ENCODE measurements around the gene RANBP3.

Gene RANBP3

GRCh38 chr19:5905114-5905778, 72.7 kb downstream of the RANBP3 start:
- DNase-seq (ENCODE audit: low read depth, low spot score), result no peak

DNA sequence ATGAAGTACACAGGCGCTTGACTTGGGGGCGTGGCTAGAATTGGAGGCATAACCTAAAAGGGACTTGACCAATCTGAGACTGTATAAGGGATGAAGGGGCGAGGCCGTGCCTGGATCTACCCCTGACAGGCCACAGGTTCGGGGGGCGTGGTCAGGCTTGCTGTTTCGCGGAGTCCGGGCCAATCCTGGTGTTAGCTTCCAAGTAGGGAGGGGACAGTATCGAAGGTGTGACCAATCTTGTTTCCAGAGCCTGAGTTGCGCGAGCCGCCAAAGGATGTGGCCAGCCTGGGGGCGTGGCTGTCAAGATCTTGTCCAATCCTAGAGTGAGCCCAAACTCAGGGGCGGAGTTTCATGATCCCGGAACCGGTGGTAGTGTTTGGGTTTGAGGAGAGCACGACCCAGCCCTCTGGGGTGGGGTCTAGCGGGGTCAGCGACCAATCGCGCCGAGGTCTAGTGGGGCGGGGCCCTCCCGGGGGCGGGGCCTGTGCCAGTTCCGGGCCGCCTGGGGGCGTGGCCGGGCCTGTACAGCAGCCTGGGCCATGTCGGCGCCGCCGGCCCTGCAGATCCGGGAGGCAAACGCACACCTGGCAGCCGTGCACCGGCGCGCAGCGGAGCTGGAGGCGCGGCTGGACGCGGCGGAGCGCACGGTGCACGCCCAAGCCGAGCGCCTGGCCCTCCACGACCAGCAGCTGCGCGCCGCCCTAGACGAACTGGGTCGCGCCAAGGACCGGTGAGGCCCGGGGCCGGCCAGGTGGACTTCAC, 73.4 kb downstream of the RANBP3 start, which contains the start of gene VMAC:
VMAC (plus strand) TSS at position 521 of the 762 bp plus-strand sequence; CDS start at position 540, 19 bp downstream.
- peak; percentile 100 for DNase-seq (ENCODE audit: low read depth, low spot score)

GRCh38 chr19:5903624-5904351, 74.2 kb downstream of the RANBP3 start, which contains the start of gene NDUFA11:
Gene NDUFA11 (minus strand): TSS chr19:5903790. CDS start chr19:5903708, 82 bp downstream.
- DNase-seq (ENCODE audit: low read depth, low spot score), result peak; percentile 98

DNA sequence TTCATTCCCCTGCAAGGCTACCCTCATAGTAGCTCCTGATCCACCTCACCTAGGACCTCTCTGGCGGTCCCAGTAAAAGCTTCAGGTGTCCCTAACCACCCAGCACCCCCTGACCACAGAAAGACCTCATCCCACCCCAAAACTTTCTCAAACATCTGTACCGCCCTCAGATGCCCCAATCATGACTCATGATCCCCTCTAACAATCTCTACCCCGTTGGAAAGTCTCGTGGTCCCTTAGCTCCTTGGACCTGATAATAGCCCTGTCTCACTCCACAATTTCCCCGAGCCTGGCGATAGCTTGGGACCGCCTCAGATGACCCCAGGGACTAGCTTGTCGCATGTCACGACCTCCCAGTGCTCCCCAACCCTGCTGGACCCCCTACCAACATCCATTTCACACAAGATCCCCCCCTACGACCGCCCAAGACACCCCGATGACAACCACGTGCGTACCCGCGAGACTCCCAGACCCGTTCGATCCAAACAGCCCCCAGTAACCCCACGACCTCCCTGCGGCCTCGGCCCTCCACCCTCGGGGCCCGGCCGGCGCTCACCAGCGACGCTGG, 74.8 kb downstream of the RANBP3 start:
- DNase-seq (ENCODE audit: low read depth, low spot score), result peak; percentile 56

DNA sequence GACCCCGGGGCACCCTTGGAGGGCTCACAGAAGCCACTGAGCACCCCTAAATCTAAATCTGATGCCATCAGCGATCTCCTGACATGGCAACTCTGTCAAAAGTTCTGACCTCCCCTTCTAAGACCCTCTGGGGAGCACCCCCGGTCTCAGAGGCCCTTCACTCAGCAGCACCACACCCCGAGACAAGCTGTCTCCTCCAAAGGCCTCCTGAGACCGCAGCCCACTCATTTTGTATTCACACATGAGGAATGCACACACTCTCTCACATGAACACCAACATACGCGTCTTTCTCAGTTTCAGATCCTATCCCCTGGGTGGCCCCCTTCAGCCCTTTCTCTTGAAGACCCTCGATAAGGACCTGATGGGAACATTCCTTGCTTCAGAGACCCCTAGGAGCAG, 77.0 kb downstream of the RANBP3 start:
- no peak for DNase-seq (ENCODE audit: low read depth, low spot score)

DNA sequence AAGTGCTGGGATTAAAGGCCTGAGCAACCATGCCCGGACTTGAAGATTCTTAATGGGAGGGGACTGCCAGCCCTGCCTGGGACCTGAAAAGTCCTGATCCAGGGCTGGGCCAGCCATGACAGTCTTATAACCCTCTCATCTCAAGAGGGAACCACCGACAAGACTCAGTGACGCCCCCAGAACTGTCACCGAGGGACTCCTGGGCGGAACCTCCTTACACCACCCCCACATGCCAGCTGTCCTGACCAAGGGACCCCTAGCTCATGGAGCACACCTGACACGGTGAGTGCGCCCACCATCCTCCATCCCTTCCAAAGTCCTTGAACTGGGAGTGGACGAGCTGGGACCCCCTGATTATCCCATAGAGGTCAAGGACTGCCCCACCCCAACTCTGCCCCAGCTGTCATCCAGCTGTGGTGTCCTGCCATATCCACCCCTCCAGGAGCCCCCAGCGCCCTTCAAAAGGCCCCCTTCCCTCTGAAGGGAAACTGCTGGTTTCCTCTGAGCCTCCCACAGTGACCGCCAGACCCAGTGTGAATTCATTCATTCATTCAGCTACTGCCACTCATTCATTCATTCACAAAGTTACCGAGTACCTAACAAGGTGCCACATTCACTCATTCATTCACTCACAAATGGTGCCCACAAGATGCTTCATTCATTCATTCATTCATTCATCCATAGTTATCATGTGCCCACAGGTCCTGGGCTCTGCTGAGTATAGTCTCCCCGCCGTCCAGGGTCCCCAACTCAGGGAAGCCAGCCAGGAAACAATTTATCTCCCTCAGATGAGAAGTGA, 78.0 kb downstream of the RANBP3 start:
- no peak for DNase-seq (ENCODE audit: low read depth, low spot score)

DNA sequence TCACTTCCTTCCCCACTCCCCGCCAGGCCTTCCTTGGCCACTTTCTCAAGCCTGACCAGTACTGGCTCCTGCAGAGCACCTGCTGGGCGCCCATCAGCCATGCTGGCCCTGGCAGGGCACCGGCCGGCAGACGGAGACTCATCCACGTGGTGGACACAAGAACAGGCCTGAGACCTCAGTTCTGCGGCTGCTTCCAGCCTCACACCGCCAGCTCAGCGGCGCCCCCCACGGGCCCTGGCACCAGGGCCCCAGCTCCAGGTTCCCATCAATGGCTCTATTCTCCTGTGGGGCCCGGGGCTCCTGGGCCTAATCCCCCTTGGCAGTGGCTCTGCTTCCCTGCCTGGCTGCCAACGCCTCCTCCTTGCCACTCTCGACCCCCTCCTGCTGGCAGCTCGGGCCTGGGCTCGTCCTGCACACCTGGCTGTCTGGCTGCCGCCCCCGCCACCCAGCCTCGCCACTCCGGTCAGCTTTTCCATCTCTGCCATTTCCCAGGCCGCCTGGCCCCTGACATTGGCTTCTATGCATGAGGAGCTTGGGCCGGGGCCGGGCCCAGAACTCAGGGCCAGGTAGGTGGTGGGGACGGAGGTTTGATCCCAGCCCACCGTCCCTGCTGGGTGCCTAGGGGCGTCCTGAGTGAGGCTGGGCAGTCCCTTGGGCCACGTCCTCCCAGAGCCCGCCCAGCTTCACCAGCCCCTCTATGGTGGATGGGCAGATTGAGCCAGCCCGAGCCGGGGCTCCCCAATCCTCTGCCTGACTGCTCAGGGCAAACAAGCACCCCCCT, 80.6 kb downstream of the RANBP3 start:
- no peak for DNase-seq (ENCODE audit: low read depth, low spot score)

DNA sequence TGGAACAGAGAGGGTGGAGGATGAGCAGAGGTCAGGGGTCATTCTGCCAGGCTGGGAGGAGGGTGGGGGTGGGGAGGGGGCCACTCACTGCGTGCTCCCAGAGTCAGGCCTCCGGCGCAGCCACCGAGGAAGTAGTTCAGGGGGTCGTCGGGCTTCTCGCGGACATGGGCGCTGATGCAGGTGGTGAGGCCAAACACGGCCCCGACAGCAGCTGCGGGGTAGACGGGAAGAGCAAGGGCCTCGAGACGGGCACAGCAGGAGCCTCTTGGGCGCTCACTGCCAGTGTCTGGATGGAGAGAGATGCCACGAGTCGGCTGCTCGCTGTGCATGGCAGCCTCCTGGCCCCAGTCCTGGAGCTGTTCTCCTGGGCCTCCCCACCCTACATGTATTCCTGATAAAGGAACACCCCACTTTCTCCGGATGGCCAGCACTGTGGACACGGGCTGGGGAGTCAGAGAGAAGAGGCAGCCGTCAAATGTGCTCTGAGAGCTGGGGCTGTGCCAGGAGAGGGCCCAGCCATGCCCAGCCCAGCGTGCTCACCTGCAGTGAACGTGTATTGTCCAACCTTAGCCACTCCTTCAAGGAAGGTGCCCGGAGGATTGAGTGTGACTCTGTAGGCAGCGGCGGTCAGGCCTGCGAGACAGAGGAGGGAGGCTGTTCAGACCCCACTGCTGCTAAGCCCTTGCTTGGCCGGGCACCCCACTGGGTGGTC, 81.4 kb downstream of the RANBP3 start:
- no peak for DNase-seq (ENCODE audit: low read depth, low spot score)

GRCh38 chr19:5895890-5896289, 82.0 kb downstream of the RANBP3 start:
- no peak for DNase-seq (ENCODE audit: low read depth, low spot score)

DNA sequence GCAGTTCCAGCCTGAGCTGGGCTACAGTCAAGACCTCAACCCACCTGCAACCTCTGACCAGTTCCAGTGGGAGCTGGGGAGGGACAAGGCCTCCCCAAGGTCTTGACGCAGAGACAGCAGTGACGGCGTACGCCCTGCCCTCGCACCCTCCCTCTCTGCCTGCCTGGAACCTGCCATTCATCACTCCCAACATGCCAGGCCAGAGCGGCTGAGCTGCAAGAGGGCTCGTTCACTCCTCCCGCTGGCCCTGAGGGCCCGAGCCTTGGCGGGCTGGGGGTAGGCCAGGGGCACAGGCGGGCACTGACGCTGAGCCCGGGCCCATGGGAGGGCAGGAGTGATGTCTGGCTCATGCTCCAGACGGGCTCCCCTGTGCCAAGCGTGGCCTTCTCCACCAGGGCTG, 82.5 kb downstream of the RANBP3 start:
- DNase-seq (ENCODE audit: low read depth, low spot score), result no peak

GRCh38 chr19:5894704-5895349, 83.1 kb downstream of the RANBP3 start:
- no peak for DNase-seq (ENCODE audit: low read depth, low spot score)

DNA sequence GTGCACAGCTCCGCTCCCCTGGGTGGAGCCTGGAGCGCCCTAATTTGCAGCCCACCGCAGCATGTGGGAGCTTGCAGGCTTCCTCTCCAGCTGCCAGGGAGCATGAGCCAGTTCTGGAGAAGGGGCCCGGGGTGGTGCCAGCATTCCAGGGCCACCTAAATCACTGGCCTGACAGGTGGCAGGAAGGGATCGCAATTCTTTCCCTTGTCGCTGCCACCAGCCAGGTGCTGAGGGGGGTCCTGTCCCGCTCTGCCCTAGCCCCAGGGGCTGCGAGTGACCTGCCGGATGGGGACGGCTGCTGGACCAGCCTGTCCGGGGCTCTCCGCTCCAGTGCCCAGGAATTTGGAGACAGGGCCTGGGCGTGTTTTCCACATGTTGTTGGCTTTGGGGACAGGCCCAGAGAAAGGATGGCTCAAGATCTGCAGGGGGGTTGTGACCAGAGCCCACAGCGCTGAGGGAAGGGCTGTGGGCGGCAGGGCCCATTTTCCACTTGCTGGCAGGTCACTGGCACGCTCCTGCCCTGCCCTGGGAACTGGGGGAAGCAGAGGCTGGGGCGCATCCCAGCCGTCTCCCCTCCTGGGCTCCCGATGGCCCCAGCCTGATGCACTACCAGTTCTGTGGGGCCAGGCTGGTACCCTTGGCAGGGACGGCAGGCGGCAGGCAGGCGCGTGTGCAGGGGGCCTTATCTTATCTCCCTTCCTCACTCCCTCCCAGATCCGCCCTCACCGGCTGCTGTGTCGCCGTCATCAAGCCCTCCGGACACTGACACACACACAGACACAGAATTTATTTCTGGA, 83.8 kb downstream of the RANBP3 start:
- DNase-seq (ENCODE audit: low read depth, low spot score), result no peak

GRCh38 chr19:5893296-5893903, 84.5 kb downstream of the RANBP3 start:
- no peak for DNase-seq (ENCODE audit: low read depth, low spot score)

DNA sequence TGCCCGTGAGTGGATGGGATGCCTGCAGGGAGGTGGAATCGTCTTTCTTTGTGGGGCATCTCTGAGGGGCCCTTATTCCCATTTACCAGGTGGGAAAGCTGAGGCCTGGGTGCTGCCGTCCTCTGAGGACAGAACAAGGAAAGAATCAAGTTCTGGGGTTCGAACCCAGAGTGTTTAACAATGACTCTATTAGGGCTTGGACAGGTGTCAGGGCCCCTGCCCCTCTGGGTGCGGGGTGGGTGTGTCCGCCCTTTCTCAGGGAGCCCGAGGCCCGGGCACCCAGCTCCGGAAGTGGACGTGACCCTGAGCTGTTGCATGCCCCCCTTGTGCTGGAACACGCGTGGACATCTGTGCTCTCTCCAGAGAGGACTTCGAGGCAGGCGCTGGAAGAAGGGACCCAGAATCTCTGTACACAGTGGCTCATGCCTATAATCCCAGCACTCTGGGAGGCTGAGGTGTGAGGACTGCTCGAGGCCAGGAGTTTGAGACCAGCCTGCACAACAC, 85.1 kb downstream of the RANBP3 start:
- DNase-seq (ENCODE audit: low read depth, low spot score), result no peak

DNA sequence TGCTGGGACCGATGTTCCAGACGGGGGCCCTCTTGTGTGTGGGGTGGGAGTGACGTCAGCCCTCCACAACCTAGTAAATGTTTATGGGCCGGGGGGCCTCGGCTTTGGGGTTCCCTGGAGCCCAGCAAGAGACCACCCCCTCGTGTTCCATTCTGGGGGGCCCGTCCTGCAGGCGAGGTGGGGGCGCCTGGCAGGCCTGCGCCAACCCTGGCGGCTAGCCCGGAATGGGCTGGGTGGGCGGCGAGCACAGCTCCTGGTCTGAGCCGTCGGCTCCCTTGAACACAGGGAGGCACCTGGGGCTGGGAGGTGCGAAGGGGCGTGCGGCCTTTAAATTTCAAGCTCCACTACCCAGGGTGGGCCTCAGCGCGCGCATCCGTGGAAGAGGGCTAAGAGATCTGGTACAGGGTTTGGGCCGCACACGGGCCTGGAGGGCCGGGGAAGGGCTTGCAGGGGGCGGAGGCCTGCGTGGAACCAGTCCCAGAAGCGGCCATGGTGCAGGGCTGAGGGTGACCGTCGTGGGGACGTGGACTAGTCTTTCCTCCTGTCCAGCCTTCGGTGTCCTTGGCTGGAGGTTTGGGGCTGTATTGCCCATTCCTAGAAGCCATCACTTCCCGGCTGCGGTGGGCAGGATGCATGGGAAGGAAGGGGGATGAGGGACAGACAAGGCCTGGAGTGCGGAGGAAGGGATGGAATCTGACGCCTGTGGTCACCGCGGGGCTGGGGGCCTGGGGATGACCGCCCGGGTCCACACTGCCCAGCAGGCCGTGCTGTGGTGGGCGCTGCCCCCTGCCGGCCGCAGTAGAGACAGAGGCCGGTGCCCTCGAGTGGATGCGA, 85.8 kb downstream of the RANBP3 start:
- peak; percentile 77 for DNase-seq (ENCODE audit: low read depth, low spot score)

DNA sequence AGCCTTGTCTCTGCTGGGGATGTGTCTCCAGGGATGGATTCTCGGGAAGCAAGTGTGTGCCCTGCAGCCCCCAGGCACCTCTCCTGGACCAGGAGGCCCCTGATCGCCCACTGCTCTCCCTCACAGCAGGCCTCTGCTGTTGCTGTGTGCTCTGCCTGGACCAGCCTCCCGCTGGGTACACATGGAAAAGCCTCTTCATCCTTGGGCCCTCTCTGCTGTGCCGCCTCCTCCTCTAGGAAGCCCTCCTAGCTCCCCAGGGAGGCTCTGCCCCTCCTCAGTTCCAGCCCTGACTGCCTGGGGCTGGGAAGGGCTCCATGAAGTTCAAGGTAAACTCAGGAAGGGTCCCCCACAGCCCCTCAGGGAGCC, 86.4 kb downstream of the RANBP3 start:
- DNase-seq (ENCODE audit: low read depth, low spot score), result no peak

- DNase-seq (ENCODE audit: low read depth, low spot score), result no peak
Observed at GRCh38 chr19:5890099-5890498, 87.8 kb downstream of the RANBP3 start.

Data from astrocyte of the hippocampus (primary cell).